ENCODE data around the gene PCDH19. TPM values are rescaled to one million over a fixed set of nuclear protein-coding genes. Genes with fewer than 3 reads are reported as not detected.

The PCDH19 gene
- polyA plus RNA-seq, 1 donor from 2014 or later: 8.2 TPM

- Histone ChIP-seq H3K36me3 (ENCODE audit: insufficient read depth, low read length) (no peaks in the 10 kb centered on the region), H4K20me1 (ENCODE audit: insufficient read depth) (no peaks in the 10 kb centered on the region), H3K79me2 (replicated peaks; ENCODE audit: insufficient read depth, low read length) (no peaks in the 10 kb centered on the region), H2AFZ (ENCODE audit: low read depth, low read length) (no peak overlapping the region), H3K9ac (ENCODE audit: low read length) (no peak overlapping the region), H3K27ac (ENCODE audit: low read length) (no peak overlapping the region), H3K27me3 (ENCODE audit: insufficient read depth, low read depth, low read length) (no peaks in the 10 kb centered on the region), H3K9me3 (ENCODE audit: low read length) (no peaks in the 10 kb centered on the region), H3F3A (ENCODE audit: insufficient read depth, low read length, poor library complexity, severe bottlenecking) (no peaks in the 10 kb centered on the region), H3K4me3 (ENCODE audit: low read length) (no peak overlapping the region), H3K4me2 (ENCODE audit: low read length) (no peak overlapping the region), H3K9me2 (ENCODE audit: insufficient read depth, low read length) (no peaks in the 10 kb centered on the region)
- TF ChIP-seq MXI1 (conservative IDR thresholded peaks at IDR 0.05; ENCODE audit: poor library complexity, severe bottlenecking) (no peak), REST (IDR thresholded peaks at IDR 0.05; ENCODE audit: borderline replicate concordance) (no peak), SMC3 (conservative IDR thresholded peaks at IDR 0.05; ENCODE audit: poor library complexity) (no peak), RAD21 (conservative IDR thresholded peaks at IDR 0.05) (no peak), TAF1 (IDR thresholded peaks at IDR 0.05; ENCODE audit: low read depth) (no peak), EZH2 (IDR thresholded peaks at IDR 0.05; ENCODE audit: borderline replicate concordance, insufficient read depth, low read length, poor library complexity, severe bottlenecking) (no peak), CTCF (IDR thresholded peaks at IDR 0.05; ENCODE audit: poor library complexity, severe bottlenecking) (no peak), EP300 (conservative IDR thresholded peaks at IDR 0.05; ENCODE audit: poor library complexity, severe bottlenecking) (no peak), POLR2AphosphoS5 (IDR thresholded peaks at IDR 0.05) (no peak)
These were observed 113.8 kb downstream of the PCDH19 start for GRCh38 chrX:100296183-100296753.

- H3K9me2 ChIP-seq (ENCODE audit: insufficient read depth, low read length): no peaks in the 10 kb centered on the region
- H3K9me3 ChIP-seq (ENCODE audit: low read length): no peaks in the 10 kb centered on the region
- H3F3A ChIP-seq (ENCODE audit: insufficient read depth, low read length, poor library complexity, severe bottlenecking): no peaks in the 10 kb centered on the region
- no peaks in the 10 kb centered on the region for H4K20me1 ChIP-seq (ENCODE audit: insufficient read depth)
- H3K79me2 ChIP-seq (replicated peaks; ENCODE audit: insufficient read depth, low read length): no peaks in the 10 kb centered on the region
- no peak overlapping the region for H3K9ac ChIP-seq (ENCODE audit: low read length)
- H2AFZ ChIP-seq (ENCODE audit: low read depth, low read length): no peak overlapping the region
- no peak overlapping the region for H3K4me2 ChIP-seq (ENCODE audit: low read length)
- H3K4me3 ChIP-seq (ENCODE audit: low read length): no peak overlapping the region
- TF ChIP-seq CTCF (IDR thresholded peaks at IDR 0.05; ENCODE audit: poor library complexity, severe bottlenecking) (no peak), RAD21 (conservative IDR thresholded peaks at IDR 0.05) (no peak), TAF1 (IDR thresholded peaks at IDR 0.05; ENCODE audit: low read depth) (no peak), EP300 (conservative IDR thresholded peaks at IDR 0.05; ENCODE audit: poor library complexity, severe bottlenecking) (no peak), REST (IDR thresholded peaks at IDR 0.05; ENCODE audit: borderline replicate concordance) (no peak), EZH2 (IDR thresholded peaks at IDR 0.05; ENCODE audit: borderline replicate concordance, insufficient read depth, low read length, poor library complexity, severe bottlenecking) (no peak), POLR2AphosphoS5 (IDR thresholded peaks at IDR 0.05) (no peak), SMC3 (conservative IDR thresholded peaks at IDR 0.05; ENCODE audit: poor library complexity) (no peak), MXI1 (conservative IDR thresholded peaks at IDR 0.05; ENCODE audit: poor library complexity, severe bottlenecking) (no peak)
- H3K27me3 ChIP-seq (ENCODE audit: insufficient read depth, low read depth, low read length): no peaks in the 10 kb centered on the region
- H3K36me3 ChIP-seq (ENCODE audit: insufficient read depth, low read length): no peaks in the 10 kb centered on the region
- no peak overlapping the region for H3K27ac ChIP-seq (ENCODE audit: low read length)
These were observed 115.1 kb downstream of the PCDH19 start for GRCh38 chrX:100294965-100295364.

Data from neural cell (in vitro differentiated cells).